Ovary (tissue), 3 donors: ENCODE data around the gene CREB3L1.

Source experiments
- CTCF ChIP-seq, 3 donors: fragments of 450-650 bp in 2 of 3; fragments of 200-600 bp in 1 of 3; IDR thresholded peaks; one replicate each; pipeline versions ENCODE4 v1.5.1 to v1.8.0; 2016 to 2022; ENCODE audit warnings: antibody characterized with exemption in 3 of 3, mild to moderate bottlenecking in 1 of 3
- EP300 ChIP-seq: sonication (generic); formaldehyde crosslinking; IDR thresholded peaks from one replicate; pipeline ENCODE4 v1.6.1; 2017; ENCODE audit warnings: antibody characterized with exemption
- donor health status: DM: no; HTN: no; CAD: no.

- TF ChIP-seq CTCF (IDR thresholded peaks at IDR 0.05) (no peak), EP300 (no peak)
Observed at GRCh38 chr11:46315783-46316563, 38.5 kb downstream of the CREB3L1 start.
